Activated CD8-positive, alpha-beta memory T cell treated with anti-CD3 and anti-CD28 coated beads, Interleukin-2, amount 50 U/mL, for 1 hour (primary cell): Measurements from ENCODE around the gene CEP72.
"Not testable (repeated sequence)": the region's sequence is repeated elsewhere in the genome, so short reads cannot be mapped to it uniquely, and the experiment has no call there.

Experiments used
- DNase-seq: peaks from one replicate; pipeline ENCODE4 v3.0.0-alpha.2; 2020; ENCODE audit errors: extremely low read depth

CEP72 gene

DNA sequence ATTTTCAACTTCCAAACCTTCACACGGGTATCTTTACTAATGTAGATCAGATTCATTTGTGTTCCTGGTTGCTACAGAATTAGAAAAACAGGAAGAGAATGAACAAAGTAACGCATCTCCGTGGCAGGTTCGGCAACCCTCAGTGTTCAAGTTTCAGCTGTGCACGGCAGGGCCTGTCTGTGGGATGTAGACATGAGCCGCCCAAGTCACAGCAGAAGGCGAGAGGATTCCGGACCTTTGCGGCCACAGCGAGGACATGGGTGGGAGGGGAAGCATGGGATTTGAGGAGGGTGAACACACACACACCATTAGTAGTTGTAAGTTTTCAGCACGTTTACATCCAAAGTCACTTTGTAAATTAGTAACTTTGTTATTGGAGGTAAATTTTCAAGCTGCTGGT lies 31.7 kb upstream of the CEP72 start:
- DNase-seq, result no peak

DNA sequence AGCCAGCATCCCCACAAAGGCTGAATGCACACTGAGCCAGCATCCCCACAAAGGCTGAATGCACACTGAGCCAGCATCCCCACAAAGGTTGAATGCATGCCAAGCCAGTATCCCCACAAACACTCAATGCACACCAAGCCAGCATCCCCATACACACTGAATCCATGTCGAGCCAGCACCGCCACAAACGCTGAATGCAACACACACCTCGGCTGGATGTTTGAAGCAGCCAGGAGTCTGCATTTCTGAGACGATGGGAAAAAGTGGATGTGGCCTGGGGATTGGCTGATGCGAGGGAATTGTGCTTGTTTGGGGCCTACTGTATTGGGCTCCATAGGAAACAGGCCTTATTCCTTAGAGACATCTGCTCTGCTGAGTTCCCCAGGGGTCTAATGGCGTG lies 30.9 kb upstream of the CEP72 start:
- no peak for DNase-seq

DNA sequence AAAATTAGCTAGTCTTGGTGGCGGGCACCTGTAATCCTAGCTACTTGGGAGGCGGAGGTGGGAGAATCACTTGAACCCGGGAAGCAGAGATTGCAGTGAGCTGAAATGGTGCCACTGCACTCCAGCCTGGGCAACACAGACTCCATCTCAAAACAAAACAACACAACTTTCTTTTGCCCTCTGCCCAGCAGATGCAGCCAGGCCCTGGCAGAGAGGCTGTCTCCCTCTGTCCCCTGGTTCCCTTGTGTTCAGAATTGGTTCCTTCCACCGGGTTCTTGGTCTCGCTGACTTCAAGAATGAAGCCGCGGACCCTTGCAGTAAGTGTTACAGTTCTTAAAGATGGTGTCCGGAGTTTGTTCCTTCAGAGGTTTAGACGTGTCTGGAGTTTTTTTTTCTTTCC lies 30.2 kb upstream of the CEP72 start:
- no peak for DNase-seq

DNA sequence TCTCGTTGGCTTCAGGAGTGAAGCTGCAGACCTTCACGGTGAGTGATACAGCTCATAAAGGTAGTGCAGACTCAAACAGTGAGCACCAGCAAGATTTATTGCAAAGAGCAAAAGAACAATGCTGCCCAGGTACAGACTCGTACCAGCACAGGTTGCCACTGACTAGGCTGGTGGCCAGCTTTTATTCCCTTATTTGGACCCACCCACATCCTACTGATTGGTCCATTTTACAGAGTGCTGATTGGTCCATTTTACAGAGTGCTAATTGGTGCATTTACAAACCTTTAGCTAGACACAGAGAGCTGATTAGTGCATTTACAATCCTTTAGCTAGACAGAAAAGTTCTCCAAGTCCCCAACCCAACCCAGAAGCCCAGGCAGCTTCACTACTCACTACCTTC lies 29.7 kb upstream of the CEP72 start:
- not testable (repeated sequence) for DNase-seq

DNA sequence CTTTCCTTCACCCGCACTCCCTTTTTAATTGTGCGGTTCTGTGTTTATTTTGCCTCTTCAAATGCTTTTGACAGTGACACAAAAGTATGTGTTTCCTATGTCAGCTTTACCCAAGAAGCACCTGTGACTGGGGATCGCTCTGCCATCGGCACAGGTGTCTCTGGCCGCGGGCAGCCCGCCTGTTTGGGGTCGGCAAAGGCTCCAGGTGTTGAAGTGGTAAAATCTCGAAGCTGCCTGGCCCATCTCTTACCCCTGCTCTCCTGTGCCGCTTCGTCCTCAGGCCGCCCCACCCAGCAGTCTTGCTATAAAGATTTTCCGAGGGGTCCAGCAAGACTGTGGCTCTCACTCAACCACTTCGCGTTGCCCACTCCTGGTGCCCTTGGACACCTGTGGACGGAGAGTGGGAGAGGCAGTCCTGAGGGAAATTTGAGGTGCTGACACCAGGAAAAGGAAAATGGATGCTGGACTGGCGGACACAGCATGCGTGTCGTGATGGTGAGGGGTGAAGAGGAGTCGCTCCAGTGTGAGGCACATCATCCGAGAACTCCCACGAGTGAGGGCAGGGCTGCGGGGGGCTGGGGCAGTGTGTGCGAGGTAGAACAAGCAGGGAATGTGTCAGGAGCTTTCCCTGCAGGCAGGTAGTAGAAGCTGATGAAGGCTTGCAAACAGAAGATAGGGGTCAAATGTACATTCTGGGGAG lies 29.1 kb upstream of the CEP72 start:
- no peak for DNase-seq

DNA sequence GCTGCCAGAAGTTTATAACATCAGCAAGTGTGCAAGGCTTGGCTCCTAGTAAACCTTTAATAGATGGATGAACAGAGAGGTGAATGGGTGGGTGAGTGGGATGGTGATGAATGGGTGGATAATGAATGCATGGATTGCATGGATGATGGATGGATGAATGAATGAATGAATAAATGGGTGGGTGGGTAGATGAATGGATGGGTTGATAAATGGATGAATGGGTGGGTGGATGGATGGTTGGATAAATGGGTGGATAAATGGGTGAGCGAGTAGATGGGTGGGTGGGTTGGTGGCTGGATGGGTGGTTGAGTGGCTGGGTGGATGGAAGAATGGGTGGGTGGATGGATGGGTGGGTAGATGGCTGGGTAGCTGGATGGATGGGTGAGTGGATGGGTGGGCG lies 28.5 kb upstream of the CEP72 start:
- DNase-seq, result no peak

DNA sequence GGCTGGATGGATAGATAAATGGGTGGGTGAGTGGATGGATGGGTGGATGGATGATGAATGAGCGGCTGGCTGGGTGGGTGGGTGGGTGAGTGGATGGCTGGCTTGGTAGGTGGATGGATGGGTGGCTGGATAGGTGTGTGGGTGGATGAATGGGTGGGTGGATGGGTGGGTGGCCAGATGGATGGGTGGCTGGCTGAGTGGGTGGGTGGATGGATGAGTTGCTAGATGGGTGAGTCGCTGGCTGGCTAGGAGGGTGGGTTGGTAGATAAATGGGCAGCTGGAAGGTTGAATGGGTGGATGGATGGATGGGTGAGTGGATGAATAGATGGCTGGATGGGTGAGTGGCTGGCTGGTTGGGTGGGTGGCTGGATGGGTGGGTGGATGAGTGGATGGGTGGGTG lies 27.9 kb upstream of the CEP72 start:
- no peak for DNase-seq

DNA sequence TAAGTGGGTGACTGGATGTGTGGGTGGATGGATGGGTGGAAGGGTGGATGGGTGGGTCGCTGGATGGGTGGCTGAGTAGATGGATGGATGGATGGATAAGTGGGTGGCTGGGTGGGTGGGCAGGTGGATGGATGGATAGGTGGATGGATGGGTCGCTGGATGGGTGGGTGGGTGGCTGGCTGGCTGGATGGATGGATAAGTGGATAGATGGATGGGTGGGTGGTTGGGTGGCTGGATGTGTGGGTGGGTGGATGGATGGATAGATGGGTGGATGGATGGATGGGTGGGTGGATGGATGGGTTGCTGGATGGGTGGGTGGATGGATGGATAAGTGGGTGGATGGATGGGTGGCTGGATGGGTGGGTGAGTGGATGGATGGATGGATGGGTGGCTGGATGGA lies 27.3 kb upstream of the CEP72 start:
- DNase-seq, result no peak

DNA sequence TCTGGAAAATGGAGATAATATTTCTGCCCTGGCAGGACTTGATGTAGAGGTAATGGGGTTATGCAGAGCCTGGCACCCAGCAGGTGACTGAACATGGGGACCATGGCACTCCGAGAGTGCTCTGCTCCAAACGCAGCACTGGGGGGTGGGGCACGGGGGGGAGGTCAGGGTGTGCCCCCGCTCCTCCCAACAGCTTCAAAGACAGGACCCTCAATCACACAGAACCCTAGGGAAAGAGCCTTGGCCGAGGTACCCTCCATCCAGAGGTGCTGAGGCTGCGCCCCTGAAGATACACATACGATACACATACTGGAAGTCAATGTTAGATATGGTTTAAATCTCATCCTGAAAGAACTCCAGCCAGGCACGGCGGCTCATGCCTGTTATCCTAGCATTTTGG lies 26.6 kb upstream of the CEP72 start:
- no peak for DNase-seq

DNA sequence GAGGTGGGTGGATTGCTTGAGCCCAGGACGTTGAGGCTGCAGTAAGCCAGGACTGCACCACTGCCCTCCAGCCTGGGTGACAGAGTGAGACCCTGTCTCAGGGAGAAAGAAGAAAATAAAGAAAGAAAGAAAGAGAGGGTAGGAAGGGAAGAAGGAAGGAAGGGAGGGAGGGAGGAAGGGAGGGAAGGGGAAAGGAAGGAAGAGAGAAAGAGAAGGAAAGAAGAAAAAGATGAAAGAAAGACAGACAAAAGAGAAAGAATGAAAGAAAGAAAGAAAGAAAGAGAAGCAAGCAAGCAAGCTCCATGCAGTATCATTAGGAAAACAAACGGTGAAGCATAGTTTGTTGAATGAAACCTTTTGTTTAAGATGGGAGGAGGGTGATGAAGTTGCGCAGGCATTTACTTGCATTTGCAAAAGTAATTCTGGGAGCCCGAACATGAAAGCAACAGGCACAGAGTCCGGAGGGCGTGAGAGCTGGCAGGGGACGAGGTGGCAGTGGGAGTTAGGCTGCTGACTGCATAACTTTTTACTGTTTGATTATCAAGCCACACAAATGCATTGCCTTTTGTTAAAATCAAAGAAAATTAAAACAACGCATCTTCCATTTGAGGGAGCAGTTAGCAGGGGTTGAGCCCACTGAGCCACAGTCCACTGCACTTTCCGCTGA lies 26.0 kb upstream of the CEP72 start:
- no peak for DNase-seq

DNA sequence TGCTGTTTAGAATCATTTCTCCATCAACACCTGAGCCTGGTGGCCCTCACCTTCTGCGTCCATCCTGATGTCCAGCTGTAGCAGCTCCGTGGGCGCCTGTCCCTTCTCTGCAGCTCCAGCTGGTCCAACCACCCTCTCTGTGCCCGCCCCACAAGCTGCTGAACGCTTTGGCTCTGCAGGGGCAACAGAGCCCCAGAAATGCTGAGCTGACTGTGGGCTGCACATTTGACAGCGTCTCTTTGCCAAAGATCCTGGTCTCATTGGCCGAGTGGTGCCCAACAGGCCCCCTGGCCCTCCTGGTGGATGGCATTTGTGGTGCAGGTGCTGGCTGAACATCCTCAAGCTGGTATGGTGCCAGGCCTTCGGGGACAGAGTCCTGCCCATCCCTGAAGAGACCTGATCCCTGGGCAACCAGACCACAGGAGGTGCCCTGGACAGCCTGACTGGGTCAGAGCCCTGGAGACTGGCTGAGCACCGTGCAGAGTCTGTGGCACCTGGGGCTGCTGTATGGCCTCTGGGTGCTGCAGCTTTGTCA lies 25.3 kb upstream of the CEP72 start:
- DNase-seq, result no peak

DNA sequence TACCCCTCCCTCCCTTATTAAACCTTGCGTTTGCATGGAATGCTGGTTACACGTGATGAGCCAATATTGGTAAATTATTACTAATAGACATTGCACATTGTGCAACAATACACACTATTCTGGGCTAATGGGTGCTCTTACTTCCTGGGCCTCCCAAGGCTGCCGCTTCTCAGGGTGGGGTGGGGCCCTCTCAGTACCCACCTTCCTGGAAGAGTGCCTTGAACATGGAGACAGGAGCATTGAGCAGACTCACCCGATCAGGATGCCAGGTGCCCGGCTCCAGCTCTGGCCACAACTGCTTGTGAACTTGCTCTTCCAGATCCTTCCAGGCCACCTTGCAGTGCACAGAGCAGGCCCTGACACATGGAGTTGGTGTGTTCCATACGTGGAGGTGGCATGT lies 24.7 kb upstream of the CEP72 start:
- DNase-seq, result no peak

DNA sequence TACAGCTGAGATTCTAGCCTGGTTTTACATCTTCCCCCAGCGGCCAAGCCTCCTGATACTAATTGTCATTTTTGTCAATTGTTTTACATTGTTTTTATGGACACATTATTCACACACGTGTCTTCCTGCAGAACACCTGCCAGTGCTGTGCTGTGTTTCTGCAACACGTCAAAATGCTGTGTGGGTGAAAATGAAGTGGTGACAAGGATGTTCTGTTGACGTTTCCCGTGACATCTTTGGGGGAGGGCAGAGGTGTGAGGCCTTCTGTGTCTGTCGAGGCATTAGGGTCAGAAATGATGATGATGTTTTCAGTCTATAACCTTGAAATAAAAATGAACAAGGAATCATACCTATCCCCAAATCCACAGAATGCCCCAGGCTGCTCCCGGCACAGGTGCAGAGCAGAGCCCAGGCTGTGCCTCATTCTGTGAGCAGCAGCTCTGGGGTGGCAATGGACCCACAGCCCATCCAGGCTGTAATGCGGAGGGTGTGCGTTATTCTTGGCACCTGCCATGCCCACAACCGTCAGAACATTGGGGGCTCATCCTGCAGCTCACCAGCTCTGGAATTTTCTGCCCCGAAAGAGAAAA lies 23.6 kb upstream of the CEP72 start:
- DNase-seq, result no peak

DNA sequence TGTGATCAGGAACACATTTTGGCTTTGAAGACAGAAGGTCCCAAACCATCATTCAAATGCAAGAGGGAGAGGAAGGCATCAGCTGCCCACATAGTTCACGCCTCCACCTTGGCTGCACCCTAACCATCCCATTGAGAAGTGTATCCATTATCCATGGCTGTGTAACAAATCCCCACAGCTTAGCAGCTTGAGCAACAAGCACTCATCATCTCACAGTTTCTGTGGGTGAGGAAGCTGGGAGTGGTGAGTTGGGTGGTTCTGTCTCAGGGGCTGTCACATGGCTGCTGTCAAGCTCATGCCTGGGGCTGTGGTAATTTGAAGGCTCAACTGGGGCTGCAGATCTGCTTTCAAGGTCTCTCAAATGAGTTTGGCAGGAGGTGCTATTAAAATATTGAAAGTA lies 23.0 kb upstream of the CEP72 start:
- no peak for DNase-seq

DNA sequence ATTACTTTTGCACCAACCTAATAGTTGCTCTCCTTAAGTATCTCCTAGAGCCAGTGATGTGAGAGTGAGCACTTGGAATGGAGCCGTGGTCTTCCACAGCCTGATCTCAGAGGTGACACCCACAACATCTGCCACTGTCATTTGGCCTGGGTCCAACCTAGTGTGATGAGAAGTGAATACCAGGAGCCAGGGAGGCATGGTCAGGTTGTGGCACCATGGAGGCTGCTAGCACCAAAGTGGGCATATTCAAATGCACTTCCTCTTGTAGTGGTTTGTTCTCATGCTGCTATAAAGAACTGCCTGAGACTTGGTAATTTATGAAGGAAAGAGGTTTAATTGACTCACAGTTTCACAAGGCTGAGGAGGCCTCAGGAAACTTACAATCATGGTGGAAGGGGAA lies 22.6 kb upstream of the CEP72 start:
- DNase-seq, result no peak

DNA sequence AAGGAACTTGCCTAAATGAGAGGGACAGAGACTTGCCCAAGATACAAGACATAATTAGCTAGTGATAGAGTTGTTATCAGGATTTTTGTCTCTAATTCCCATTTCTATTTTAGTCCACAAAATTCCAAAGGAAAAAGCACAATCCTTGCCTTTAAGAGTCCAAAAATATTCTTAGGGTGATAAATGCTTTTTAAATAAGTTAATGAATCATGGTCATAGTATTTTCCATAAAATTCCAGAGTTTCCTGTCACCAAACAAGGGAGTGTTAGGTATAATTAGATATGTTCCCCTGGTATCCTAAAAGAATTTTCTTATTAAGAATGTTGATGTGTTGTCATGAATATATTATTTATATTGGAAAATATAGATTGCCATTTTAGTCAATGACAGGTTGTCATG lies 21.8 kb upstream of the CEP72 start:
- no peak for DNase-seq

DNA sequence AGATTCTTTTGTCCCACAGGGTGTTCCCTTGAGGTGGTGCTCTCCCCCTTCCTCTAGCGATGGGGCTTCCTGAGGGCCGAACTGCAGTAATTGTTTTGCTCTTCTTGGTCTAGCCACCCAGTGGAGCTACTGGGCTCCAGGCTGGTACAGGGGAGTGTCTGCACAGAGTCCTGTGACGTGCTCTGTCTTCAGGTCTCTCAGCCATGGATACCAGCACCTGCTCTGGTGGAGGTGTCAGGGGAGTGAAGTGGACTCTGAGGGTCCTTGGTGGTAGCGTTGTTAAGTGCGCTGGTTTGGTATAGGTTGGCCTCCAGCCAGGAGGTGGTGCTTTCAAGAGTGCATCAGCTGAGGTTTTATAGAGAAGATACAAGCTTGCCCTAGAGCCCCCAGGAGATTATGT lies 20.4 kb upstream of the CEP72 start:
- no peak for DNase-seq

DNA sequence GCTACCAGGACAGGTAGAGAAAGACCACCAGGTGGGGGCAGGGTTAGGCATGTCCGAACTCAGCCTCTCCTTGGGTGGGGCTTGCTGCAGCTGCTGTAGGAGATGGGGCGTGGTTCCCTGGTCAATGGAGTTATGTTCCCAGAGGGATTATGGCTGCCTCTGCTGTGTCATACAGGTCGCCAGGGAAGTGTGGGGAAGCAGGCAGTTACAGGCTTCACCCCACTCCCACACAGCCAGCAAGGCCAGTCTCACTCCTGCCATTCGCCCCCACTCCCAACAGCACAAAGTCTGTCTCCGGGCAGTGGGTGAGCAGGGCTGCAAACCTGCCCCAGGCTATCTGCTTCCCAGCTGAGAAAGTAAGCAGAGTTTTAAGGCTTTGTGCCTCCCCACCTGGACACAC lies 20.0 kb upstream of the CEP72 start:
- no peak for DNase-seq

DNA sequence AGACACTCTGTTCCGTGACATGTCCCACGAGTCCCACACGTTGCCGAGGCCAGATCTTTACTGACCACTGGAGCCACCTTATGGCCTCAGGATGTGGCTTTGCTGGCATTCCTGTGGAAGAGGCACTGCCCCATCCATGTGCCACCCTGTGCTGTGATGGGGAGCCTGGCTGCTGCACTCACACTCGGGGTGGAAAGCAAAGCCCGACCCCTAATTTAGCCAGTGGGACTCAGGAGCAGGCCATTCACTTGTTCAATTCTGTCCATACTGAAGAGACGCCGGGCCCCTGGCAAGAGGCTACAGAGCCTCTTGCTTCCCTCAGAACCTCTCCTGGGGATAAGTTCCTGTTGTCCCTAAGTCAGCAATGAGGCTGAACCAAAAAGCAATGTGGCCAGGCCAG lies 18.6 kb upstream of the CEP72 start:
- no peak for DNase-seq

DNA sequence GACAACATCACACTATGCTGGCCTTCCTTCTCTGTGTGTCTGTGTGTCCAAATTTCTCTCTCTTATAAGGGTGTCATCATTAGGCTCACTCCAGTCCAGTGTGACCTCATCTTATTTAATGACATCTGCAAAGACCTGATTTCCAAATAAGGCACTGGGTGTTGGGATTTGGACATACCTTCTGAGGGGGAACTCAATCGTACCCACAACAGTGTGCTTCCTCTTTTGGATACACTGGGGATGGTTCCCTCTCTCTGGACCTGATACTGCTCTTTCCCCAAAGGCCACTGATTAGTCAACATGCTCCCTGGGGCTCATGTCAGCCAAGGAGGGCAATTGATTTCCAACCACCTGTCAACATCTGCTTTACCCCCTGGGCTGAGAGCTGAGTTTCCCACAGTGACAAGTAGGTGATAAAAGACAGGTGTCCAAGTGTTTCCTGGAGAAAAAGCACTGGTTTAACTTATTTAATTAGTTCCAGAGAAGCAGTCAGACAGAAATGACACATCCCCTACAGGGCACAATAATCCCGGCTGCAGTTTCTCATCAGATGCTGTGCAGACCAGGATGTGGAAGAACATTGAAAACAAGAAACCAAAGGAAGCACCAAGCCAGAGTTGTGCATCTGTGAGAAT lies 17.8 kb upstream of the CEP72 start:
- no peak for DNase-seq

DNA sequence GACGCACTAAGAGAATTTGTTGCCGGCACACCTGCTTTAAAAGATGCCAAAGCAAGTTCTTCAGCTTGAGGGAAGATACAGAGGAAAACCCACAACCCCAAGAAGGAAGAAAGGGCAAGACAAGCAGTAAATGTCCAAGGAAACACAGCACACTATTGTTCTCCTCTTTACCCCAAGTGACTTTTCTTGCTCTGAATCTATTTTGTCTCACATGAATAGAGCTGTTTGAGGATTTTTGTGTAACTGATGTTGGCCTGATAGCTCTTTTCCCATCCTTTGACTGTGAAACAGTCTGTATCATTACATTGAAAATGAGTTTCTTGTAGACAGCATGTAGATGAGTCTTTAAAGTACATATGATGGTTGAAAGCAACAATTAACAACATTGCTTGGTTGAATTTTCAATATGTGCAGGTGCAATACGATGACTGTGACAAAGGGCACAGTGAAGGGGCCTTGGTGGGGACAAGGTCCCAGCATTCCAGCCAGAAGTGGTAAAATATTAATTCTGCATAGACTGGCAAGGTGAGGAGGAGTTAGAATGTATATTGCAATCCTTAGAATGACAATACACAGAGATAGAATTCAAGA lies 16.8 kb upstream of the CEP72 start:
- no peak for DNase-seq

DNA sequence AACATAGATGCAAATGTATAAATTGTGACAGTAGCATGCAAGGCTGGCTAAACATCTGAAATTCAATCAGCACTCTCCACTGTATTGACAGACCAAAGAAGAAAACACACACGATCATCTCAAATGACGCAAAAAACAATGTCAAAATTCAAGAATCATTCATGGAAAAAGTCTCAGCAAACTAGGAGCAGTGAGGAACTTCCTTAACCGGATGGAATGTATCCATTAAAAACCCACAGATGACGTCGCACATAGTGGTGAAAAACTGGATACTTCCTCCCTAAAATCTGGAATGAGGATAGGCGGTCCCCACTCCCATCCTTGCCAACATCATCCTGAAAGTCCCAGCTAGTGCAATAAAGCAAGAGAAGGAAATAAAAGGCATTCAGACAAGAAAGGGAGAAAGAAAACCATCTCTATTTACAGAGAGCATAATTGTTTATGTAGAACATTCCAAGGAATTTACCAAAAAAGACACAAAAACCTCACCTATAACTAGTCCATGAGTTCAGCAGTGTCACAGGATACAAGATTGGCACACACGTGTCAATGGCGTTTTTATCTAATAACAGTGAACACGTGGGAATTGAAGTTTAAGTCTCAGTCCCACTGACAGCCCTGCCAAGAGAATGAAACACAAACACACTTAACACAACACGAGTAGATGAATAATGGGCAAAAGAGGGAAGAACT lies 14.1 kb upstream of the CEP72 start:
- DNase-seq, result no peak
